A549 (cell line): ENCODE measurements around the gene TDRD12.

ENCODE experiments used
- BCL3 ChIP-seq: fragments of >200 bp; sonication (Bioruptor Twin); formaldehyde crosslinking; IDR thresholded peaks from 3 replicates; pipeline ENCODE4 v1.6.1; 2016
- CBX8 ChIP-seq: fragments of 200-600 bp; sonication (generic); IDR thresholded peaks from 2 replicates; pipeline ENCODE4 v1.6.1; 2016
- CTCF ChIP-seq: fragments of >200 bp; sonication (Bioruptor Twin); formaldehyde crosslinking; IDR thresholded peaks from 3 replicates; pipeline ENCODE4 v1.5.1; 2016
- FOSL2 ChIP-seq, 2 experiments: fragments of 450-650 bp in 1 of 2; fragments of >200 bp in 1 of 2; sonication (Bioruptor Twin) in 1 of 2; formaldehyde crosslinking; IDR thresholded peaks; 2 replicates each; pipeline versions ENCODE4 v1.5.0 to v1.6.1; 2016 to 2020; ENCODE audit warnings: mild to moderate bottlenecking in 1 of 2, moderate library complexity in 1 of 2
- HDAC2 ChIP-seq: fragments of 200-600 bp; sonication (generic); IDR thresholded peaks from 2 replicates; pipeline ENCODE4 v1.6.1; 2016
- HMGXB4 ChIP-seq: fragments of 250-450 bp; sonication (Bioruptor Pico); IDR thresholded peaks from 2 replicates; pipeline ENCODE4 v1.5.0; 2021; ENCODE audit warnings: mild to moderate bottlenecking, moderate library complexity, borderline replicate concordance
- JUN ChIP-seq, 2 experiments: fragments of >200 bp; sonication (Bioruptor Twin); formaldehyde crosslinking; IDR thresholded peaks; 2 replicates in 1 of 2; 3 replicates in 1 of 2; pipeline ENCODE4 v1.6.1; 2016 to 2017
- JUNB ChIP-seq: fragments of >200 bp; sonication (Bioruptor Twin); formaldehyde crosslinking; IDR thresholded peaks from 2 replicates; pipeline ENCODE4 v1.6.1; 2016
- MAX ChIP-seq: IDR thresholded peaks from 2 replicates; pipeline ENCODE4 v1.6.1; 2012
- PBX3 ChIP-seq: IDR thresholded peaks from 2 replicates; pipeline ENCODE4 v1.6.1; 2012
- POLR2A ChIP-seq: IDR thresholded peaks from 2 replicates; pipeline ENCODE4 v1.6.1; 2012; ENCODE audit warnings: mild to moderate bottlenecking, low read length
- POLR2AphosphoS2 ChIP-seq: conservative IDR thresholded peaks from 2 replicates; pipeline ENCODE4 v1.6.1; 2012; ENCODE audit warnings: low read length, improper control_type of control experiment, inconsistent platforms
- RNF2 ChIP-seq: fragments of 200-600 bp; sonication (generic); IDR thresholded peaks from 2 replicates; pipeline ENCODE4 v1.6.1; 2016; ENCODE audit warnings: low read depth, mild to moderate bottlenecking, antibody characterized with exemption, moderate library complexity, borderline replicate concordance
- USF2 ChIP-seq: fragments of 450-650 bp; IDR thresholded peaks from 2 replicates; pipeline ENCODE4 v1.6.1; 2014; ENCODE audit warnings: antibody characterized with exemption

GRCh38 chr19:32866564-32867265, 147.1 kb downstream of the TDRD12 start:
- no peak for TF ChIP-seq POLR2AphosphoS2
- TF ChIP-seq BCL3: no peak
- no peak for TF ChIP-seq MAX
- no peak for TF ChIP-seq CTCF
- no peak for TF ChIP-seq JUN (IDR thresholded peaks at IDR 0.05)
- TF ChIP-seq HDAC2: no peak
- no peak for TF ChIP-seq RNF2
- no peak for TF ChIP-seq HMGXB4 (CRISPR knock-in tag)
- TF ChIP-seq POLR2A: no peak; the same call in 1 of the 2 replicates
- TF ChIP-seq JUNB: no peak
- TF ChIP-seq PBX3: no peak
- no peak for TF ChIP-seq CBX8
- no peak for TF ChIP-seq USF2
- TF ChIP-seq FOSL2 (IDR thresholded peaks at IDR 0.05): no peak
- TF ChIP-seq FOSL2 (CRISPR knock-in tag; IDR thresholded peaks at IDR 0.05): no peak
